GM19467 (cell line): Measurements from ENCODE around the gene PROK1.

Experiments used
- ATAC-seq: cut with Tn5 transposase; IDR thresholded peaks from one replicate; pipeline ENCODE4 v1.9.1; 2021; ENCODE audit warnings: mild to moderate bottlenecking, moderate library complexity; ENCODE audit not compliant: unreplicated experiment

PROK1 gene

DNA sequence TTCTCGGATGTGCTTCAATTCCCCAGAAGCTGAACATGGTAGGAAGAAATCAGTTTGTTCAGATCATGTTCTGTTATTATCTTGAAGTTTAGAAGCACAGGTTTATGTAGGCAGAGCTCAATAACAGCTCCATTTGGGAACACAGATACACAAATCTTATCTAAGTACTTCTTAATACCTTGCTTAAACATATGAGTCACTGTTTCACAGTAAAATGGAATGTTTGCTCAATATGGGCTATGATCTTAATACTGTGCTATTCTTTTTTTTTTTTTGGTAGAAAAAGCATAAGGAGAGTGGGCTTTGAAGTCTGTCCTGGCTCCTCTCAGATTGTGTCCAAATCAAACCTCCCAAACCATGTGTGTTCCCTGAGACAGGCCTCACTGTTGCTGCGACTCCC, 13.4 kb downstream of the PROK1 start:
- no peak for ATAC-seq

DNA sequence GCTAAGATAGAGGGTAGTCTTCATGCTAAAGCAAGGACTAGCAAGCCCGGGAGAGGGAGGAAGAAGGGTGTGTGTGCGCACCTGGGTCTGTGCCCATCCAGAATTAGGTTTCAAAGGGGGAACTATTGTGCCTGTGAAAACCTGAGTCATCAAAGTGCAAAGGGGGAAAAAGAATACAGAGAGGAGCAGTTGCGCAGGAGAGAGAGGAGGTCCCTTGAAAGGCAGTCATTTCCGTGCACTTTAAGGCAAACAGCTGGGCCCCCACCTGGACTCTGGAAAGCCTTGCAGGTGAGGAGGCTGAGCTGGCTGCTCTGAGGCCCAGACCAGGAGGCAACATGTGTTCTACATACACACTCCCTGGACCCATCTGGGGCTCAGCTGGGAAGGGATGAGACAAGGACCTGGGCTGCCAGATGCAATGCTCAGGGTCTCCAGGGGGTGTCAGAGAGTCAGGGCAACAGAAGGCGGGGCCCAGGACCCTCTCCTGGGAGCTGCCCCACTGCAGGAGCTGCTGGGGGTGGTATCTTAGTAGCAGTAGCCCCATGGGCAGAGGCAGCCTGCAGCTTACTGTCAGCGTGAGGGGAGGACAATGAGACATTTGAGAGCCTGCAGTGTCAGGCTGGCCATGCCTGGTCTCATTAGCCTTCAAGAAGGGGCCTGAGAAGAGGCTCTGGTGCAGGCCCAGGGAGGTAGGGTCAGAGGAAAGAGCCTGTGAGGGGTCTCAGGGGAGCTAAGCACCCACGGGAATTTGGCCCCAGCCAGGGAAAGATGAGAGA, 14.3 kb downstream of the PROK1 start:
- ATAC-seq: no peak

DNA sequence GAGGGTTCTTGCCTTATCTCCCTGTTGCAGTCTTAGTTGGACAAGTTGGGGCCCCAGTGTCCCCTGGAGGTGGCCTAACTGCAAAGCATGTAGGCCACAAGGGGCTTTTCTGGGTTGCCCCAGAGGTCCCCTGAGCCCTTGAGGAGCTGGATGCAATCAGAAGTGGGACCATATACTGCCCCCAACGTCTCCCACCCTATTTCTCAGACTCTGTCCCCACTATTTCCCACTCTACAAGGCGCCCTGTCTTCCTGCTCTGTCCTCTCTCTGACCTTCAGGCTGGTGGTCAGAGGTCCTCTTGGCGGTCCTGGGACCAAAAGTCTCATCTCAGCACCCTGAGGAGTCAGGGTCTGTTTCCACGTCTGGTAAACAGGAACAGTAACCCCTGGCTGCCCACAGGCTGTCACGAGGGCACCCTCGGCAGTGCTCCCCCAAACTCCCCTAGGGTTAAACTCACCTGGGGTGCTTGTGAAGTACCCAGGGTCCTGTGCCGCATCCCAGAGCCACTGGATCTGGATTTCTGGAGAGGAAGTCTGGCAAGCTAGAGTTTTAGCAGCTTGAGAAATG, 14.9 kb downstream of the PROK1 start:
- no peak for ATAC-seq

DNA sequence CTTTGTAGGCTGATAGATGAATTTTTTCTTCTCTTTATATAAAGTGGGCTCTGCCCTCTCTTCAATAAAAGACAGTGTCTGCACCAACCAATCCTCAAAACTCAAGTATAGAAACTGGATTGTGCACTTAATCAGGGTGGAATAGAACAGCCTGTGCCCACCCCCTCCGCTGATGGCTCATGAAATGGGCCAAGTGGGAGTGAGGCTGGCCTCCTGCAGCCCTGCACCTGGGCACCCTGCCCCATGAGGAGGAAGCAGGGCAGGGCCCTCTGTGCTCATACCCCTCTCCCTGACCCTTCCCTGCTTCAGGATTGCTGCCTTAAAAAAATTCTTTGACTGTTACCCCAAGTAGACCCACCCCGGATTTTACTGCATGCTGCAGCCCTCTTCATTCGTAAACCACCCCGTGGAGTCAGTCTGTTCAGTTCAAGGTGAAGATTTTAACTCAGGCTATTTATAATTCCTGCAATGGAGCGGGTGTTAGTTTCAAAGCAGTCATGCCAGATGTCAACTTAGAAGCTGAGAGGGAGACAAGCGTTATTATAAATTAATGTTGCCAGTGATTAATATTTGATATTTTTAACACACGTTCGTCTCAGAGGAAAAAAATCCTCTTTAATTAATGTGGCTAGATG, 15.8 kb downstream of the PROK1 start:
- ATAC-seq: no peak

DNA sequence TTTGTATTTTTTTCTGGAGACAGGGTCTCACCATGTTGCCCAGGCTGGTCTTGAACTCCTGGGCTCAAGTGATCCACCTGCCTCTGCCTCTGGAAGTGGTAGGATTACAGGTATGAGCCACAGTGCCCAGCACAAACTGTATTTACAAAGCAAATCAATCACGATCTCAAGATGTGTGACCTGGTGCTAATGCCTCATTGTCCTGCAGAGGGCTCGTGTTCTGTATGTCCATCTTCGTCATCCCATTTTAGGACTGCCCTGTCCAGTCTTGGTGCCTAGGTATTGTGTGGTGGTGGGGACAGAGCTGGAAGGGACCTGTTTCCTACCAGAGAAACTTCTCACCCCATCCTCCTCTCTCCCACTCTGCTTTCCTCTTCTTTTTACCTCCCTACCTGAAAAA, 20.2 kb downstream of the PROK1 start:
- ATAC-seq: no peak

DNA sequence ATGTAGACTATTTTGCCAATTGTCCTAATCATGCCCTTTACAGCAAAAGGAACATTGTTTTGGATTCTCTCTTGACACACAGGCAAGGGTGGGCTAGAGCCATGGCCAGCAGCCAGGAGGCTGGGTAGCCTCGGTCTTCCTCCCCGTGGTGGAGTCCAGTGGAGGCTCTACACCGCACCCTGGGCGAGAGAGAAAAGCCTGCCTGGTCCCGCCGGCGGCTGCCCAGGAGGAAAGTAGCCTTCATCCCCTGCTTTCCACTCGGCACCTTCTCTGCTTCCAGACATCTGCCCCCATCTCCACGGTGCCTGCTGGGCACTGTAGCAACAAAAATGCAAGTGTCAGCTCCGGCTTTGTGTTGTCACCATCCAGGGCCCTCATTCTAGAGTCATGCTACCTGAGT, 21.6 kb downstream of the PROK1 start:
- no peak for ATAC-seq

DNA sequence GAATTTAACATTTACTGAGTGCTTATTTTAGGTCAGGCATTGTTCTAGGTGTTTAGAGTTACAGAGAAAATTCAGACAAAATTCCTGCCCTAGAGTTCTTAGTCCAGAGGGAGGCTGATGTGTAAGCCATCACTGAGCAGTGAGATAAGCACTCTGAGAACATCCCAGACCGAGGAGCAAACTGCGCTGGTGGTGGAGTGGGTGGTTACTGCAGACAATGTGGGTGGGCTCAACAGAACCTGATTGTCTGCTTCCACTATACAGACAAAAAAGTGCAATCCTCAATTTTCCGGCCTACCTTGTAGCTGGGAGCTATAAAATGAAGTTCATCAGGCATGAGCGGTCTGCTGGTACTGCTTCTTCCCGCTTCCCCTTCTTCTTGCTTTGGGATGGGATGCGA, 23.5 kb downstream of the PROK1 start:
- ATAC-seq: no peak

DNA sequence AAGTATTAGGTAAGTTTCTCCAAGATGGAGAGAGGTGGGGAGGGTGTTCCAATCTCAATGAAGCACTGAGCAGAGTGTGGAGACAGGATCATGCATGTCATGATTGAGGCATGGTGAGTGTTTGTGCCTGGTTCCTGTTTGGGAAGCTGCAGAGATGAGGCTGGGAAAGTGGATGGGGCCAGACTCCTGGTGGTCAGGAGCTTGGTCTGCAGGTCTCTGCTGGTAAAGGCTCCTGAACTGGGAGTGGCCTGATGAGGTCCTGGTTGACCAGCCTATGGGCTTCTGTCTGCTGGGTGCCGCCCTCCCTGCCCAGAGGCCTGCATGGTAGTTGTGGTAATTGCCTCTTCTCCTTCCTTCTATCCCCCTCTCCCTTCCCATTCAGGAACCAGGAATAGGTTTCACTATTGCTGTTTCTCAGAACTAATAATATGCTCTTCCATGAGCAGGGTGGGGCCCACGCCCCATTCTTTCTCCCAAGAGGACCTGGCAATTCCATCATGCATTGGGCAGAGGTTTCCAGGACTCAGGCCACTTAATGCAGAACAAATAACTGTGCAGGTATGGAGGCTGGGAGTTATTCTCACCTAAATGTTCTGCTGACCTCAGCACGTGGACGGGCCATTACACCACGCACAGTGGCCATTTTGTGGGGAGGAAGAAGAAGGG, 24.5 kb downstream of the PROK1 start:
- no peak for ATAC-seq

DNA sequence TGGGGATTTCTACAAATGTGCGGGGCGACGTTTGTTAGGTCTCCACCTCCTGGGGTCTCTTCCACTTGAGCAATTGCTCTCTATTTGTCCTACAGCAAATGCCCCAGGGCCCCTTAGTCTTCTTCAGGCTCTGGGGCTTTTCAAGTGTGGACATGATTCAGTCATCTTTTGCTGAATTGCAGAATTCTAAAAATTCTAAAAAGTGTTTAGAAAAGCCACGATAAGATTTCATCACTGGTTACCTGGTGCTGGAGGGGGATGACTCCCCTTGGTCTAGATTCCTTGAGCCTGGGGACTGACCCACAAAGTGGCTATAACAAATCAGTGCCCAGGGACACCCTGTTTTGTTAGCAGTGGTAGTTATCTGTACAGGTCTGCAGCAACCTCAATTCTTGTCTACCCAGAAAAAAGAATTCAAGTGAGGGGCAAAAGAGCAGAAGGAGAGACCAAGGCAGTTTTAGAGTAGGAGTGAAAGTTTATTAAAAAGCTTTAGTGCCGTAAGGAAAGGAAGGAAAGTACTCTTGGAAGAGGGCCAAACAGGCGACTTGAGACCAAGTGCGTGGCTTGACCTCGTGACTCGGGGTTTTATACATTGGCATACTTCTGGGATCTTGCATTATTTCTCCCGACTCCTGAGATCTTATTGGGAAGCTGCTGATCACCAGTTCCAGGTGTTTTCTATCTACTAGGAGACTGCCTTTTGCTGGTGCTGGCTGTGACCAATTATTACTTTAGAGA, 25.2 kb downstream of the PROK1 start:
- no peak for ATAC-seq

DNA sequence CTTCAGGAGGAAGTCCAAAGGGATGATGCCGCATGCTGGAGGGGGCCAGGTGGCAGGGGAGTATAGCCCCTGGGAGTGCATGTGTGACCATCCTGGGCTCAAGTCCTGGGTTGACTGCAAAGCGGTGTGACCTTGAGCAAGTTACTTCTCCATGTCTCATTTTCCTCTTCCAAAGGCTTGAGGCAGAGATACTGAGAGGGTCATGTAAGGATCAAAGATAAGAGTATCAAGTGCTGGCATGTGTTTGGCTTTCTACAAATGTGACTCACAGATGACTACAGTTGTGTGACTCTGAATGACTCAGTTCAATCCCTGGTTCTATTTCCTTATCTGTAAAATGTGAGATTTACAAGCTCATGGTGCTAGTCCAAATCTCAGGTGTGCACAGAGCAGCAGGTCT, 26.1 kb downstream of the PROK1 start:
- ATAC-seq: no peak

DNA sequence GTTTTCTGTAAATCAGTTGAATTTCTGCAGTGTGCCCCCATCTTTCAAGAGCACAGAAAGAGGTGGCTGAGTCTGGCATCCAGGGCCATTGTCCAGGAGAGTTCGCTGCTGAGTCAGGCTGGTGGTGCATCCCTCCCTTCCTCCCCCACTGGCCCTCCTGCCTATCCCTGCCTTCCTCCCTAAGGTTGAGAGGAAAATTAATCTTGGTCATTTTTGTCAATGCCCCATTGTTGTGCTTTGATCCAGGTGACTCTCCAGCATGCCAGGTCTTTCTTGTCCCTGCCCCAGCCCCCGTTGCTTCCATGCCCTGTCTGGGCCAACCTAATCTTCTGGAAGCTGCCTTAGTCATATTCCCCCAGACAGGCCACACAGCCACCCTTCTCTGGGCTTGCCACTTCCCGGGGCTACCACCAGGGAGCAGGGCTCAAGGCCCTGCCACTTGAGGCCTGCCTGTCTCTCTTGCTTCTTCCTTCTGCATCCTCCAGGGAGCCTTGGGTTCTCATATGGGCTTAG, 26.6 kb downstream of the PROK1 start:
- no peak for ATAC-seq

DNA sequence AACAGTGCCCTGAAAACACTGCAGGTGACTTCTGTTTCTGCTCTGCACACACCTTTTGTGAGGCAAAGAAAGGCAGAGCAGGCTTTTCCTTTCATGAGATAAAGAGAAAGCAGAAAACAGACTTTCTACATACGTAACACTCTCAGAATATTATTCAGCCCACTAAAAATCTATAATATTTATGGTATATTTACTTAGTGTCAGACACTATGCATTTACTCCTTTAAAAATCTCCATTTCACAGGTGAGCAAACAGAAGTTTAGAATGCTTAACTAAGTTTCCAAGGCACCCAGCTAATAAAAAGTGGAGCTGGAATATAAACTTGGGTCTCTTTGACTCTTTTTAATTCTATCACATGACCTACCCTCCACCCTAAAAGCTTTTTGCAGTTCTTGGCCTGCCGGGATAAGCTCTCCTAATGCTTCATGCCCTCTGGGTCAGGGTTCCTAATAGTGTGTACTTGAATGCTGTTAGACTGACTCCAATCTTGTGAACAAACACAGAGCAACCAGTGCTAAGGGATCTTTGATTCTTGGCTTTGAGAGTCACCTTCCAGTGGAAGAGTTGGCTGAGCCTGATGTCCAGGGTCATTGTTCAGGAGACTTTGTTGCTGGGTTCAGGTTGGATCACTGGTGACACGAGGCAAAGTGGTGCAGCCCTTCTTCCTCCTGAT, 27.2 kb downstream of the PROK1 start:
- no peak for ATAC-seq

DNA sequence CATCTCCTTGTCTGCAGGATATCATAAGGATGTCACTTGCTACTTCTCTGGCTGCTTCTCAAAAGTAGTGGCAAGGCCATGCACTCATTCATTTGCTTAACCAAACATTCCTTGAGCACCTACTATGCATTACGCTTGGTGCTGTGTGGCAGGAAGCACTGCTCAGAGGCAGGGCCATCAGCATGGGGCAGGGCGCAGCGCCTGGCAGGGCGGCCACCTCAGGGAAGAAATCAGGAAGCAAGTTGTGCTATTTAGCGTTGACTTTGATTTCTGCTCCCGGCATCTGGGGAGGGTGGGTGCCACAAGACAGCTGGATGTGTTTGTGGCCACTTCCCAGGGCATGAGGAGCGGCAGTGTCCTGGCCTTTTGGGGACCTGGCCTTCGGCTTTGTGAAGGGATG, 27.9 kb downstream of the PROK1 start:
- no peak for ATAC-seq

DNA sequence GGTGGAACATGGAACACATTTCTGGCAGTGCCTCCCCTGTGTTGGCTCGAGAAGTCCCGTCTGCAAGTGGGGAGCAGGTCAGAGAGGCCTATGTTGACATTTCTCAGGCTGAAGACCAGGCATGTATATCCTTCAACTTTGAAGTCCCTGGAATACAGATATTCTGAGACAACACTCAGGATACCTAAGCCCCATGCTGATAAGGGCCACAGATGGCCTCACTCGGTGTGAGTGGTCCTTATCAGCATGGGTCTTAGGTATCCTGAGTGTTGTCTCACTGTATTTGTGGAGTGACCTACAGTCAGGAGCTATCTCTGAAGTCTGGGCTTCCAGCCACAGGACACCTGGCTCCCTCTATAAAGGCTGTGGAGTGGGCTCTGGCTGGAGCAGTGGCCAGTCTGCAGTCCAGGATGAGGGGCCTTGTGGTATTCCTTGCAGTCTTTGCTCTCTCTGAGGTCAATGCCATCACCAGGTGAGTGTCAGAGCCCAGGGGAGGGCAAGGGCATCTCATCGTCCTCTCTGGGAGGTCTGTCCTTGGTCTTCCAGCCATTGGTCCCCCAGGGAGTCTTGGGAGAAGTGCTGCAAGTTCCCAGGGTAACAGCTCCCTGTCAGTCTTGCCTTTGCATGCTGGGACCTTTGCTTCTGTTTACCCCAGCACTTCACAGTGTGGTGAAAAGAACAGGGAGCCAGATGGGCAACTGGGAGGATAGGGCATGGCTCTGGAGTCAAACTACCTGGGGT, 29.6 kb downstream of the PROK1 start:
- no peak for ATAC-seq

DNA sequence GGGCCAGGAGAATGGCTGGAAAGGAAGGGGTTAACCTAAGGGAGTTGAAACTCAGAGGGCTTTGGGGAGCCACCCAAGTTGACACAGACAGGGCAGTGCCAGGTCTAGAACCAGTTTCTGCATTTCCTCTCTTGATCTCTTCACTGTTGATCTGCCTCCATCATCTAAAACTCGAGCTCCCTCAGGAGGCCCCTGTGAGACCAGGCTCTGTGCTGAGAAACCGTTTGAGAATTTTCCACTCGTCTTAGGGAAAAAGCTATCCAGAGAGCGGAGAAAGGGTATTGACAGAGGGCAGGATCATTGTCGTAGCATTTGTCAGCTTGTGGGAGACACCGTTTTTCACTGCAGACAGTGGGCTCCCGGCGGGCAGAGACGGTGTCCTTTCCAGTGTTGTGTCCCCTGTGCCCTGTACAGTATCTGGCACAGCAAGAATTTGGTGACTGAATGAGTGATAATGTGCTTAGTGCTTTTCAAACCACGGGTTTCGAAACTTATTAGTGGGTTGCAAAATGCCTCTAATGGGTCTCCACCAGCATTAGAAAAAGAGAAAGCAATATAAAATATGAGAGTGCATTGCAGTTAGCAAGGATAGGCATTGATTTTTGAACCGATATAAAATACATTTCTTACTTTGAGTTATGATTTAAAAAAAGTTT, 31.1 kb downstream of the PROK1 start:
- no peak for ATAC-seq

DNA sequence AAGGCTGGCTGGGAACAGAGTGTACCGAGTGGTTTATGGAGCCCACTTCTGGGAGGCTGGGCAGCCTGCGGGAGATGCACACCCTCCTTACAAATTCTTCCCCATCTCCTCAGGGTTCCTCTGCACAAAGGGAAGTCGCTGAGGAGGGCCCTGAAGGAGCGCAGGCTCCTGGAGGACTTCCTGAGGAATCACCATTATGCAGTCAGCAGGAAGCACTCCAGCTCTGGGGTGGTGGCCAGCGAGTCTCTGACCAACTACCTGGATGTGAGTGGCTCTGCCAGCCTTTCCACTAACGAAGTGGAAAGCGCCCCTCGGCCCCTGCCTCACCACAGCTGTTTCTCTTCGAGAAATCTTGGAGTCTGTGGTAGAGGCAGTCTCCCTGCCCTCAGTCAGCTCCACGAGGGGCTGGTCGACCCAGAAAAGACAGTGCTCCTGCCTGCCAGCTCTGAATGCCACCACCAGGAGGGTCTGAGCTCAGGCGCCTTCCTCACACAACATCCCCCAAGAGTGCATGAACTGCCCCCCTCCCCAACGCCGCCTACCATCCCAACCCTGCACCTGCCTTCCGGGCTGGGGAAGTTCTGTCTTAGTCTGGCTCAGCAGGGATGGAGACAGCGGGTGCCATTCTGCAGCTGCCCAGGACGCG, 31.8 kb downstream of the PROK1 start:
- ATAC-seq: no peak

DNA sequence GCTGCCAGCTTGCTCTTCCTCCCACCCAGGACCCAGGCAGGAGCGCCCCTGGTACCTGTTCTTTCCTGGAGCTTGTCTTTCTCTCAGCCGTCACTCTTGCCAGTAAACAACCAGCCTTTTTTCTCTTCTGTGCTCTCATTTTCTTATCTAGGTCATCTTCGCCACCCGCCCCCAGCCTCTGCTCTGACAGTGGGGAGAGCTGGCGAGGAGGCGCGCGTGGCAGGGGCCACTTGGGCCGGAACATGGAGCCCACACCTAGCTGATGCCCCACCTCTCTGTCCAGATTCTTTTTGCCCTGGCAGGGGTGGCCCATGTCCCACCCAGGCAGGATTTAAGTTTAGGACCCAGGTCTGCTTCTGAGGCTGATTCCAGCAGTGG, 32.3 kb downstream of the PROK1 start:
- ATAC-seq: no peak

DNA sequence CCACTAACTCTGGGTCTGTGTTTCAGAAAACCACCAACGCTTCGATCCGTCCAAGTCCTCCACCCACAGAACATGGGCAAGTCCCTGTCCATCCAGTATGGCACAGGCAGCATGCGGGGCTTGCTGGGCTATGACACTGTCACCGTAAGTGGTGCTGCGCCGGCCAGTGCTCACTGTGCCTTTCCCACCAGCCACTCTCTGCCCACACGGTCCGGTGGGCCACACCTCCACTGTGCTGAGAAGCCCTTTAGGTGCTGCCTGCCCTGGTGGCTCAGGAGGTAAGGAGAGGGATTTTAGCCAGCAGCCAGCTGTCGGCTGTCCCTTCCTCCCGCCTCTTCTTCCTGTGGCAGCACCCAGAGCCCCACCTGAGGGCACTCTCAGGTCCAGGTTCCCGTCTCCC, 33.9 kb downstream of the PROK1 start:
- no peak for ATAC-seq

DNA sequence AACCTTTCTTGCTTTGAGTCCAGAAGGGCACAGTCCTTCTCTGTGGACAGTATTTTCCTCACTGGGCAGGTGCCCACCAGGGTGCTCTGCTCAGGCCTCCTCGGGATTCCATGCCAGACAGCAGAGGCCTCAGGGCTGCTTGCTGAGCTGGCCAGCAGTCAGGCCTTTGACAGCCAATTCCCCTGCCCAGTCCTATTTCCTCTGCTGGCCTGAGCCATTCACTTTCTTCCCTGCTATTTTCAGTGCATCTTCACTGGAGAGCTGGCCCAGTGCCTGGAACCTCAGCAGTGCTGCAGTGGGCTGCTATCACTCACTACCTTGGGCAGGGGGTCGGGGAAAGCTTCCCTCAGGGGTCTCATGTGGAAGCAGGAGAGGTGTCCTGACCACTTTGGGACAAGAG, 34.8 kb downstream of the PROK1 start:
- no peak for ATAC-seq
